Measurements from ENCODE around the gene PRCC.

DNA sequence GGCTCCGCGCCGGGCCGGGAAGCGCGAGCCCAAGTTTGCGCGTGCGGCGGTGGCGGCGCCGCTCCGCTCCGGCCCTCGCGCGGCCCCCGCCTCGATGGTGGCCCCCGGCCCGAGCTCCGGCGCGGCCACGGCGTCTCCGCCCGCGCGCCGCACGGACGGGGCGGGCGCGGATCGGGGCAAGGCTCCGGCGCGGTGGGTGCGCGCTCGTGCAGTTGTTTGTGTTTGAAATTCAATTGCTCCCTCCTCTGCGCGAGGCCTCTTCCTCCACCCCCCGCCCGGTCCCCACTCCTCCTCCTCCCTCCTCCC lies 15.9 kb upstream of the PRCC start, which contains the start of gene HDGF:
- TF ChIP-seq POLR2AphosphoS5 (IDR thresholded peaks at IDR 0.05; ENCODE audit: low read depth, low read length): no peak
- no peak for TF ChIP-seq POLR2A (IDR thresholded peaks at IDR 0.05; ENCODE audit: low read depth, low read length)
- TF ChIP-seq SPI1 (IDR thresholded peaks at IDR 0.05; ENCODE audit: low read depth, low read length): no peak
- no peak; the same call in 1 of the 2 replicates for TF ChIP-seq TAF1 (IDR thresholded peaks at IDR 0.05; ENCODE audit: low read depth, low read length)
- no peak for TF ChIP-seq PAX5 (IDR thresholded peaks at IDR 0.05; ENCODE audit: insufficient read depth, low read length, severe bottlenecking)
- no peak for TF ChIP-seq POU2F2 (IDR thresholded peaks at IDR 0.05; ENCODE audit: low read depth, low read length)
